Smooth muscle cell (in vitro differentiated cells): ENCODE measurements around the gene TNC. TPM values are rescaled to one million over a fixed set of nuclear protein-coding genes. Genes with fewer than 3 reads are reported as not detected.

ENCODE experiments used
- DNase-seq: peaks from one replicate; lab custom pipeline; 2025; ENCODE audit not compliant: unreplicated experiment; lab: John Stamatoyannopoulos, UW
- H2AFZ ChIP-seq: fragments of 200-600 bp; sonication (generic); 2 replicates; pipeline ENCODE4 v1.6.0; 2016; ENCODE audit warnings: antibody characterized with exemption, low read depth, mild to moderate bottlenecking
- H3F3A ChIP-seq: fragments of 200-600 bp; sonication (generic); 2 replicates; pipeline ENCODE4 v1.6.0; 2017; ENCODE audit warnings: antibody characterized with exemption, low read depth
- H3K27ac ChIP-seq: fragments of 200-600 bp; sonication (generic); 2 replicates; pipeline ENCODE4 v1.5.1; 2016; ENCODE audit warnings: low read depth, mild to moderate bottlenecking
- H3K27me3 ChIP-seq: fragments of 200-600 bp; sonication (generic); 2 replicates; pipeline ENCODE4 v1.6.1; 2016; ENCODE audit warnings: low read depth, mild to moderate bottlenecking
- H3K36me3 ChIP-seq: fragments of 200-600 bp; sonication (generic); 2 replicates; pipeline ENCODE4 v1.5.1; 2016; ENCODE audit warnings: low read depth
- H3K4me1 ChIP-seq: fragments of 200-600 bp; sonication (generic); 2 replicates; pipeline ENCODE4 v1.5.1; 2016; ENCODE audit warnings: low read depth
- H3K4me2 ChIP-seq: fragments of 200-600 bp; sonication (generic); 2 replicates; pipeline ENCODE4 v1.6.0; 2016; ENCODE audit warnings: mild to moderate bottlenecking
- H3K4me3 ChIP-seq: fragments of 200-600 bp; sonication (generic); 2 replicates; pipeline ENCODE4 v1.5.1; 2016; ENCODE audit warnings: mild to moderate bottlenecking
- H3K79me2 ChIP-seq: fragments of 200-600 bp; sonication (generic); 2 replicates; pipeline ENCODE4 v1.6.0; 2016; ENCODE audit warnings: low read depth, mild to moderate bottlenecking
- H3K9ac ChIP-seq: fragments of 200-600 bp; sonication (generic); 2 replicates; pipeline ENCODE4 v1.6.0; 2016; ENCODE audit warnings: low read depth
- H3K9me3 ChIP-seq: fragments of 200-600 bp; sonication (generic); replicated peaks from 2 replicates; pipeline ENCODE4 v1.5.1; 2016; ENCODE audit warnings: low read depth
- H4K20me1 ChIP-seq: fragments of 200-600 bp; sonication (generic); 2 replicates; pipeline ENCODE4 v1.6.0; 2016; ENCODE audit warnings: low read depth
- CTCF ChIP-seq: fragments of 200-600 bp; sonication (generic); IDR thresholded peaks from 2 replicates; pipeline ENCODE4 v1.5.1; 2017; ENCODE audit warnings: borderline replicate concordance, mild to moderate bottlenecking, antibody characterized with exemption; ENCODE audit not compliant: insufficient read depth, poor library complexity, severe bottlenecking
- WGBS: methylation state at CpG from one replicate; pipeline ENCODE4 v1.1.7; 2016; ENCODE audit warnings: low lambda C conversion rate; 5-methylcytosine and 5-hydroxymethylcytosine counted together
- polyA plus RNA-seq: library from polyadenylated mRNA; unstranded; fragments of >200 nt; fragmentation: Nextera tagmentation; extraction: Ambion mirVana; gene quantifications from 2 replicates; pipeline ENCODE4 v1.2.1, GENCODE V29; 2016
- total RNA-seq: library from RNA; depleted of rRNA; stranded (reverse); fragments of >200 nt; gene quantifications from 2 replicates; pipeline ENCODE4 v1.2.3, GENCODE V29; 2014

Gene TNC
- total and polyA plus RNA-seq, 2 experiments from 2014 or later: 567 to 581 TPM

- H2AFZ ChIP-seq: no peak overlapping the region
- peaks cover 32% of the 10 kb centered on the region for H3K36me3 ChIP-seq
- H3K9ac ChIP-seq: no peak overlapping the region
- H3F3A ChIP-seq: peaks cover 6% of the 10 kb centered on the region
- DNase-seq: no peak
- no peak for TF ChIP-seq CTCF
- H3K4me3 ChIP-seq: no peak overlapping the region
- H3K79me2 ChIP-seq: no peaks in the 10 kb centered on the region
- H3K4me1 ChIP-seq: no peaks in the 10 kb centered on the region
- no peaks in the 10 kb centered on the region for H3K9me3 ChIP-seq
- no peak overlapping the region for H3K27ac ChIP-seq
- 97% methylated on average over 12 of the region's 12 CpGs for WGBS
- H4K20me1 ChIP-seq: no peaks in the 10 kb centered on the region
- no peaks in the 10 kb centered on the region for H3K27me3 ChIP-seq
- H3K4me2 ChIP-seq: no peak overlapping the region
Observed at GRCh38 chr9:115084157-115084556, 33.8 kb downstream of the TNC start.

GRCh38 chr9:115080242-115080641 lies 37.7 kb downstream of the TNC start:
- DNase-seq: no peak
- H3K36me3 ChIP-seq: peaks cover 49% of the 10 kb centered on the region
- H3K9me3 ChIP-seq: no peaks in the 10 kb centered on the region
- peaks cover 2% of the 10 kb centered on the region for H3F3A ChIP-seq
- H3K79me2 ChIP-seq: no peaks in the 10 kb centered on the region
- no peak overlapping the region for H3K4me3 ChIP-seq
- no peak overlapping the region for H2AFZ ChIP-seq
- H3K4me2 ChIP-seq: no peak overlapping the region
- no peaks in the 10 kb centered on the region for H3K27me3 ChIP-seq
- no peak overlapping the region for H3K9ac ChIP-seq
- no peak overlapping the region for H3K27ac ChIP-seq
- no peak for TF ChIP-seq CTCF
- H3K4me1 ChIP-seq: no peaks in the 10 kb centered on the region
- no peaks in the 10 kb centered on the region for H4K20me1 ChIP-seq
- 94% methylated on average over 3 of the region's 3 CpGs for WGBS

- 92% methylated on average over 3 of the region's 3 CpGs for WGBS
- no peak for TF ChIP-seq CTCF
- Histone ChIP-seq H3K4me1 (no peaks in the 10 kb centered on the region), H3K9me3 (no peaks in the 10 kb centered on the region), H4K20me1 (no peaks in the 10 kb centered on the region), H3K36me3 (peaks cover 52% of the 10 kb centered on the region), H3K9ac (no peak overlapping the region), H3K79me2 (no peaks in the 10 kb centered on the region), H3F3A (peaks cover 2% of the 10 kb centered on the region), H3K4me2 (no peak overlapping the region), H3K27me3 (no peaks in the 10 kb centered on the region), H3K4me3 (no peak overlapping the region), H3K27ac (no peak overlapping the region), H2AFZ (no peak overlapping the region)
- no peak for DNase-seq
Observed at GRCh38 chr9:115079156-115079555, 38.8 kb downstream of the TNC start.

GRCh38 chr9:115073456-115073855 lies 44.5 kb downstream of the TNC start:
- Histone ChIP-seq H3K36me3 (peaks cover 47% of the 10 kb centered on the region), H3K4me1 (no peaks in the 10 kb centered on the region), H3K4me3 (no peak overlapping the region), H3F3A (peaks cover 7% of the 10 kb centered on the region), H3K9ac (no peak overlapping the region), H3K79me2 (no peaks in the 10 kb centered on the region), H3K27ac (no peak overlapping the region), H3K4me2 (no peak overlapping the region), H3K9me3 (no peaks in the 10 kb centered on the region), H4K20me1 (no peaks in the 10 kb centered on the region), H2AFZ (no peak overlapping the region), H3K27me3 (no peaks in the 10 kb centered on the region)
- WGBS: 97% methylated on average over 6 of the region's 6 CpGs
- no peak for DNase-seq
- no peak for TF ChIP-seq CTCF
